ENCODE data around the gene MYH6. TPM values are rescaled to one million over a fixed set of nuclear protein-coding genes. Genes with fewer than 3 reads are reported as not detected.

Gene MYH6
- total RNA-seq, 4 donors from 2014 or later = not detected

- H3K36me3 ChIP-seq = no peaks in the 10 kb centered on the region
- no peaks in the 10 kb centered on the region for H3K9me3 ChIP-seq
- no peak overlapping the region for H3K4me3 ChIP-seq
- no peaks in the 10 kb centered on the region for H3K4me1 ChIP-seq
- TF ChIP-seq POLR2A (IDR thresholded peaks at IDR 0.05) (no peak), CTCF (IDR thresholded peaks at IDR 0.05) (no peak)
- DNase-seq = no peak
- no peaks in the 10 kb centered on the region for H3K27me3 ChIP-seq
- H3K27ac ChIP-seq = no peak overlapping the region
Observed at GRCh38 chr14:23406244-23406643, 1.8 kb downstream of the MYH6 start.

- no peak for TF ChIP-seq POLR2A (IDR thresholded peaks at IDR 0.05)
- TF ChIP-seq CTCF (IDR thresholded peaks at IDR 0.05) = no peak
- Histone ChIP-seq H3K4me3 (no peak overlapping the region), H3K27ac (no peak overlapping the region), H3K36me3 (no peaks in the 10 kb centered on the region), H3K4me1 (no peaks in the 10 kb centered on the region), H3K27me3 (no peaks in the 10 kb centered on the region), H3K9me3 (no peaks in the 10 kb centered on the region)
- no peak for DNase-seq
Observed at GRCh38 chr14:23405516-23406025, 2.5 kb downstream of the MYH6 start.

- Histone ChIP-seq H3K36me3 (no peaks in the 10 kb centered on the region), H3K27ac (no peak overlapping the region), H3K27me3 (no peaks in the 10 kb centered on the region), H3K9me3 (no peaks in the 10 kb centered on the region), H3K4me1 (no peaks in the 10 kb centered on the region), H3K4me3 (no peak overlapping the region)
- TF ChIP-seq CTCF (IDR thresholded peaks at IDR 0.05) (no peak), POLR2A (IDR thresholded peaks at IDR 0.05) (no peak)
- DNase-seq = no peak
Observed at GRCh38 chr14:23405096-23405495, 3.0 kb downstream of the MYH6 start.

- Histone ChIP-seq H3K4me1 (no peaks in the 10 kb centered on the region), H3K27ac (no peak overlapping the region), H3K4me3 (no peak overlapping the region), H3K36me3 (no peaks in the 10 kb centered on the region), H3K9me3 (no peaks in the 10 kb centered on the region), H3K27me3 (no peaks in the 10 kb centered on the region)
- no peak for DNase-seq
- TF ChIP-seq POLR2A (IDR thresholded peaks at IDR 0.05) = no peak
- TF ChIP-seq CTCF (IDR thresholded peaks at IDR 0.05) = no peak
Observed at GRCh38 chr14:23404331-23404900, 3.7 kb downstream of the MYH6 start.

GRCh38 chr14:23403908-23404307 lies 4.2 kb downstream of the MYH6 start:
- Histone ChIP-seq H3K4me1 (no peaks in the 10 kb centered on the region), H3K27me3 (no peaks in the 10 kb centered on the region), H3K36me3 (no peaks in the 10 kb centered on the region), H3K27ac (no peak overlapping the region), H3K9me3 (no peaks in the 10 kb centered on the region), H3K4me3 (no peak overlapping the region)
- TF ChIP-seq CTCF (IDR thresholded peaks at IDR 0.05) (no peak), POLR2A (IDR thresholded peaks at IDR 0.05) (no peak)
- DNase-seq = no peak

GRCh38 chr14:23403139-23403438 lies 5.0 kb downstream of the MYH6 start:
- Histone ChIP-seq H3K36me3 (no peaks in the 10 kb centered on the region), H3K27ac (no peak overlapping the region), H3K4me3 (no peak overlapping the region), H3K9me3 (no peaks in the 10 kb centered on the region), H3K27me3 (no peaks in the 10 kb centered on the region), H3K4me1 (no peaks in the 10 kb centered on the region)
- TF ChIP-seq CTCF (IDR thresholded peaks at IDR 0.05) (no peak), POLR2A (IDR thresholded peaks at IDR 0.05) (no peak)
- DNase-seq = no peak
